MM.1S (cell line): ENCODE data around the gene GRPR.

Experiments used
- EZH2 ChIP-seq: fragments of 300-600 bp; sonication (generic); optimal IDR thresholded peaks from 2 replicates; pipeline ENCODE3; 2017; ENCODE audit warnings: low read depth, mild to moderate bottlenecking, antibody characterized with exemption, low read length, mixed read lengths
- EZH2phosphoT487 ChIP-seq: fragments of 300-600 bp; sonication (generic); IDR thresholded peaks from 2 replicates; pipeline ENCODE4 v1.6.1; 2018; ENCODE audit warnings: antibody characterized with exemption, low read length
- TF ChIP-seq, protein P1 (sequence below): fragments of 300-600 bp; sonication (generic); IDR thresholded peaks from 2 replicates; pipeline ENCODE4 v1.5.1; 2016; ENCODE audit warnings: antibody characterized with exemption, low read length, mixed read lengths

DNA sequence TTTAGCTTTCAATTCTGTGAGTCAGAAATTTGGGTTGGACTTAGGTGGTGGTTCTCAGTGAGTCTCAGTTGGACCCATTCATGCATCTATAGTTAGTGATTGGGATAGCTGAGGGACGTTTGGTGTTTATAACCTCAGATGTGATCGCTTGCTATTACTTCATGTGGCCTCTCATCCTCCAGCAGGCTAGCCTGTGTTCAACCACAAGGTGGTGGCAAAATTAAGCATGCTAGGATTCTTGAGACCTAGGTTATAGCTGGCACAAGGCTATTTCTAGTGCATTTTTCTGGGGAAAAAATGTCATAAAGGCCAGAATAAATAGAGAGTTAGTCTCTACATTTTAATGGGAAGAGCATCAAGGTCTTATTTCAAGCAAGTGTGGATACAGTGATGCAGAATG, 10.9 kb upstream of the GRPR start:
- TF ChIP-seq, protein P1, sequence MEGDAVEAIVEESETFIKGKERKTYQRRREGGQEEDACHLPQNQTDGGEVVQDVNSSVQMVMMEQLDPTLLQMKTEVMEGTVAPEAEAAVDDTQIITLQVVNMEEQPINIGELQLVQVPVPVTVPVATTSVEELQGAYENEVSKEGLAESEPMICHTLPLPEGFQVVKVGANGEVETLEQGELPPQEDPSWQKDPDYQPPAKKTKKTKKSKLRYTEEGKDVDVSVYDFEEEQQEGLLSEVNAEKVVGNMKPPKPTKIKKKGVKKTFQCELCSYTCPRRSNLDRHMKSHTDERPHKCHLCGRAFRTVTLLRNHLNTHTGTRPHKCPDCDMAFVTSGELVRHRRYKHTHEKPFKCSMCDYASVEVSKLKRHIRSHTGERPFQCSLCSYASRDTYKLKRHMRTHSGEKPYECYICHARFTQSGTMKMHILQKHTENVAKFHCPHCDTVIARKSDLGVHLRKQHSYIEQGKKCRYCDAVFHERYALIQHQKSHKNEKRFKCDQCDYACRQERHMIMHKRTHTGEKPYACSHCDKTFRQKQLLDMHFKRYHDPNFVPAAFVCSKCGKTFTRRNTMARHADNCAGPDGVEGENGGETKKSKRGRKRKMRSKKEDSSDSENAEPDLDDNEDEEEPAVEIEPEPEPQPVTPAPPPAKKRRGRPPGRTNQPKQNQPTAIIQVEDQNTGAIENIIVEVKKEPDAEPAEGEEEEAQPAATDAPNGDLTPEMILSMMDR: no peak
- TF ChIP-seq EZH2 (no peak), EZH2phosphoT487 (no peak)
